GM12878 (cell line): ENCODE data around the gene PRG3. TPM values are rescaled to one million over a fixed set of nuclear protein-coding genes. Genes with fewer than 3 reads are reported as not detected.

Experiments
- ATAC-seq: fragments of 200-7000 bp; cut with Tn5 transposase; 3 replicates; pipeline ENCODE4 v1.9.1; 2020; ENCODE audit warnings: mild to moderate bottlenecking, moderate library complexity
- BruUV-seq: library from RNA; stranded (reverse); fragments of 400-500 nt; replicated peaks from 2 replicates; lab custom pipeline; 2021; lab: Mats Ljungman, UMichigan
- CTCF ChIA-PET: fragments of 300-600 bp; sonication (Branson Sonifier 250); formaldehyde crosslinking; extraction: SDS; loops from one replicate; lab custom pipeline; 2021; ENCODE audit warnings: inconsistent platforms; lab: Yijun Ruan, JAX
- POLR2A ChIA-PET: fragments of 350-600 bp; formaldehyde crosslinking; extraction: SDS; loops from one replicate; lab custom pipeline; 2021; ENCODE audit warnings: inconsistent platforms; lab: Charles Lee
- RAD21 ChIA-PET: fragments of 300-600 bp; sonication (Branson Sonifier 250); formaldehyde crosslinking; loops from one replicate; lab custom pipeline; 2023; ENCODE audit warnings: antibody characterized with exemption; ENCODE audit not compliant: unreplicated experiment; lab: Charles Lee
- SMC1A ChIA-PET: fragments of 300-600 bp; sonication (Branson Sonifier 250); formaldehyde crosslinking; loops from one replicate; lab custom pipeline; 2023; ENCODE audit not compliant: unreplicated experiment, uncharacterized antibody; lab: Charles Lee
- DNase-seq: peaks from one replicate; pipeline ENCODE4 v3.0.0-alpha.2; 2011; ENCODE audit warnings: low read depth, low spot score
- FAIRE-seq: peaks from 3 replicates; lab custom pipeline; 2011; peaks lifted over from hg19 to GRCh38; lab: Jason Lieb, UNC
- H2AFZ ChIP-seq: 2 replicates; pipeline ENCODE4 v1.6.0; 2011; ENCODE audit warnings: low read depth, low read length, control low read depth; ENCODE audit not compliant: control insufficient read depth
- H3K27ac ChIP-seq: 2 replicates; pipeline ENCODE4 v1.5.1; 2011; ENCODE audit warnings: control low read depth; ENCODE audit not compliant: control insufficient read depth, insufficient read depth
- H3K27me3 ChIP-seq, 2 experiments: replicated peaks in 1 of 2; 2 replicates each; pipeline versions ENCODE4 v1.6.0 to v1.6.1; 2011; ENCODE audit warnings: low read length in 1 of 2; ENCODE audit not compliant: control insufficient read depth in 2 of 2, insufficient read depth in 2 of 2
- H3K36me3 ChIP-seq, 2 experiments: 2 replicates each; pipeline ENCODE4 v1.5.1; 2011; ENCODE audit warnings: low read length in 1 of 2; ENCODE audit not compliant: control insufficient read depth in 2 of 2, insufficient read depth in 2 of 2
- H3K4me1 ChIP-seq: 2 replicates; pipeline ENCODE4 v1.6.1; 2011; ENCODE audit warnings: mild to moderate bottlenecking, low read length, moderate library complexity, mixed read lengths; ENCODE audit not compliant: control insufficient read depth, insufficient read depth
- H3K4me2 ChIP-seq: 2 replicates; pipeline ENCODE4 v1.6.0; 2011; ENCODE audit warnings: control low read depth; ENCODE audit not compliant: control insufficient read depth, insufficient read depth
- H3K4me3 ChIP-seq: fragments of 200-600 bp; sonication (generic); 2 replicates; pipeline ENCODE4 v1.5.1; 2016
- H3K79me2 ChIP-seq: 2 replicates; pipeline ENCODE4 v1.6.0; 2011; ENCODE audit warnings: low read length; ENCODE audit not compliant: control insufficient read depth, insufficient read depth
- H3K9ac ChIP-seq: 2 replicates; pipeline ENCODE4 v1.8.0; 2011; ENCODE audit warnings: low read length, control low read depth, mixed read lengths; ENCODE audit not compliant: control insufficient read depth, insufficient read depth
- H3K9me3 ChIP-seq: replicated peaks from 3 replicates; pipeline ENCODE4 v1.5.1; 2011; ENCODE audit warnings: mild to moderate bottlenecking, low read length; ENCODE audit not compliant: control insufficient read depth, insufficient read depth
- H4K20me1 ChIP-seq: 2 replicates; pipeline ENCODE4 v1.6.0; 2011; ENCODE audit not compliant: control insufficient read depth, insufficient read depth
- BCL11A ChIP-seq: IDR thresholded peaks from 2 replicates; pipeline ENCODE4 v1.6.1; 2011; ENCODE audit warnings: low read depth, low read length
- EP300 ChIP-seq, 2 experiments: fragments of 150-350 bp in 1 of 2; IDR thresholded peaks; 2 replicates each; pipeline ENCODE4 v1.6.1; 2011 to 2012; ENCODE audit warnings: low read depth in 2 of 2, low read length in 2 of 2, borderline replicate concordance in 1 of 2, improper control_type of control experiment in 1 of 2, inconsistent platforms in 1 of 2; ENCODE audit not compliant: control insufficient read depth in 1 of 2
- NFYA ChIP-seq: IDR thresholded peaks from 2 replicates; pipeline ENCODE4 v1.6.1; 2011; ENCODE audit warnings: low read depth, mild to moderate bottlenecking, low read length, improper control_type of control experiment, borderline replicate concordance
- PKNOX1 ChIP-seq: fragments of 450-650 bp; IDR thresholded peaks from 2 replicates; pipeline ENCODE4 v1.6.1; 2016; ENCODE audit warnings: mild to moderate bottlenecking
- RELB ChIP-seq: fragments of 450-650 bp; IDR thresholded peaks from 2 replicates; pipeline ENCODE4 v1.6.1; 2017; ENCODE audit warnings: low read depth, mild to moderate bottlenecking, moderate library complexity
- SREBF2 ChIP-seq: IDR thresholded peaks from 2 replicates; pipeline ENCODE4 v1.6.1; 2012; ENCODE audit warnings: mild to moderate bottlenecking, low read length
- STAT1 ChIP-seq: fragments of 450-650 bp; conservative IDR thresholded peaks from 2 replicates; pipeline ENCODE4 v1.6.1; 2014; ENCODE audit warnings: antibody characterized with exemption, mild to moderate bottlenecking
- ZNF622 ChIP-seq: fragments of 450-650 bp; IDR thresholded peaks from 2 replicates; pipeline ENCODE4 v1.6.1; 2017; ENCODE audit warnings: mild to moderate bottlenecking, inconsistent platforms
- ZSCAN29 ChIP-seq: fragments of 450-650 bp; IDR thresholded peaks from 2 replicates; pipeline ENCODE4 v1.6.1; 2017; ENCODE audit warnings: mild to moderate bottlenecking, moderate library complexity
- WGBS: methylation state at CpG from one replicate; pipeline ENCODE4 v1.1.6; 2016; ENCODE audit warnings: low lambda C conversion rate; ENCODE audit not compliant: insufficient replicate concordance, insufficient coverage; ENCODE audit errors: missing lambda C conversion rate; 5-methylcytosine and 5-hydroxymethylcytosine counted together
- in situ Hi-C: fragments of 300-500 bp; cut with MboI; formaldehyde crosslinking; loops from 9 replicates; pipeline ENCODE4 v1.14.3; 2018; ENCODE audit warnings: mixed read lengths
- intact Hi-C: fragments of 100-400 bp; cut with micrococcal nuclease; formaldehyde crosslinking; loops from one replicate; pipeline ENCODE4 v1.14.2; 2022; ENCODE audit not compliant: unreplicated experiment
- polyA plus RNA-seq, 11 experiments: library from polyadenylated mRNA; depleted of rRNA in 4 of 11; unstranded in 6 of 11; stranded (reverse) in 5 of 11; fragments of >200 nt; fragmentation: Nextera tagmentation in 4 of 11; fragmentation: Illumina TruSeq in 1 of 11; extraction: Ambion mirVana in 4 of 11; extraction: Trizol in 1 of 11; gene quantifications; 1 replicate in 1 of 11; 2 replicates in 10 of 11; pipeline versions ENCODE4 v1.2.1 to v1.2.3, GENCODE V29; 2011 to 2016; ENCODE audit warnings: inconsistent platforms in 2 of 11, missing spikeins in 2 of 11, low read depth in 1 of 11
- total RNA-seq, 4 experiments: library from RNA; depleted of rRNA in 3 of 4; stranded (reverse); fragments of >200 nt in 3 of 4; fragmentation: Illumina TruSeq in 1 of 4; extraction: Trizol in 1 of 4; gene quantifications; 2 replicates each; pipeline versions ENCODE4 v1.2.1 to v1.2.3, GENCODE V29; 2013 to 2021

The PRG3 gene
- total and polyA plus RNA-seq, 10 of the 15 experiments (the other 5 are each of a cell fraction or from before 2014, with no cell fraction given), result not detected

- TF ChIP-seq RELB, result no peak
- TF ChIP-seq ZSCAN29, result no peak
These were observed 37.2 kb upstream of the PRG3 start (continued) for GRCh38 chr11:57418131-57418530.

- peaks cover 53% of the 10 kb centered on the region for H3K79me2 ChIP-seq
- TF ChIP-seq PKNOX1, result peak; percentile 12; the same call in 1 of the 2 replicates
- no peak for TF ChIP-seq STAT1
- no peak for TF ChIP-seq NFYA
- no peak for TF ChIP-seq EP300 (IDR thresholded peaks at IDR 0.05; ENCODE audit: borderline replicate concordance in 1 of 2, control insufficient read depth in 1 of 2, low read depth in 2 of 2, low read length in 2 of 2)
- no peak for TF ChIP-seq ZNF622
- TF ChIP-seq BCL11A, result no peak
- no peak for TF ChIP-seq SREBF2
- 88% methylated on average over 4 of the region's 4 CpGs for WGBS
- no peak overlapping the region for H3K4me2 ChIP-seq
- ChIA-PET CTCF (interaction anchor here (0.9 to 2.0 kb wide), 6 partner anchors 9 to 71 kb away, joined by 3 to 6 read pairs (median 3); no protein-coding TSS in a partner anchor), POLR2A (interaction anchor here (1.2 to 4.4 kb wide), 2 partner anchors 8 to 13 kb away, joined by 4 to 22 read pairs; no protein-coding TSS in a partner anchor), SMC1A (interaction anchor here (1.1 kb wide), 1 partner anchor 9 kb away, joined by 3 read pairs; no protein-coding TSS in a partner anchor), RAD21 (interaction anchor here (0.7 kb wide), 1 partner anchor 11 kb away, joined by 3 read pairs; no protein-coding TSS in a partner anchor)
- no TSS peak for BruUV-seq
- 0 out of 3 replicates have a peak, but pooled peaks have one; percentile 10 for ATAC-seq
- H2AFZ ChIP-seq, result no peak overlapping the region
- no peak overlapping the region for H3K27ac ChIP-seq
- H3K9ac ChIP-seq, result no peak overlapping the region
- FAIRE-seq, result no peak
- H4K20me1 ChIP-seq, result peaks cover 3% of the 10 kb centered on the region
- intact Hi-C loops, result no loop called here
- no peak for DNase-seq
- peaks cover 36 to 71% of the 10 kb centered on the region in 2 experiments for H3K36me3 ChIP-seq
- in situ Hi-C loops, result no loop called here
- H3K4me3 ChIP-seq, result no peak overlapping the region
- H3K9me3 ChIP-seq, result no peaks in the 10 kb centered on the region; the same call in 2 of the 3 replicates
- H3K27me3 ChIP-seq, result no peaks in the 10 kb centered on the region
- H3K4me1 ChIP-seq, result peaks cover 22% of the 10 kb centered on the region
These were observed 36.1 kb upstream of the PRG3 start for GRCh38 chr11:57417056-57417455.
